ENCODE measurements around the gene GPR146.
A peak's percentile ranks its signal among the peaks of the same experiment; 100 is the strongest.
"Not testable (repeated sequence)": the region's sequence is repeated elsewhere in the genome, so short reads cannot be mapped to it uniquely, and the experiment has no call there.

Gene GPR146

GRCh38 chr7:1025743-1026581 is 18.4 kb upstream of the GPR146 start:
- DNase-seq (ENCODE audit: low spot score) = no peak

- no peak for DNase-seq (ENCODE audit: low spot score)
Measured at GRCh38 chr7:1026721-1027161, 17.6 kb upstream of the GPR146 start.

GRCh38 chr7:1027242-1028043 is 16.9 kb upstream of the GPR146 start:
- DNase-seq (ENCODE audit: low spot score) = no peak

GRCh38 chr7:1028044-1028770 is 16.1 kb upstream of the GPR146 start:
- peak; percentile 94 for DNase-seq (ENCODE audit: low spot score)

GRCh38 chr7:1028775-1029636 is 15.3 kb upstream of the GPR146 start:
- peak; percentile 93 for DNase-seq (ENCODE audit: low spot score)

- DNase-seq (ENCODE audit: low spot score) = no peak
Measured at GRCh38 chr7:1029637-1030443, 14.5 kb upstream of the GPR146 start.

GRCh38 chr7:1030444-1031070 is 13.8 kb upstream of the GPR146 start:
- no peak for DNase-seq (ENCODE audit: low spot score)

GRCh38 chr7:1031716-1032455 is 12.5 kb upstream of the GPR146 start:
- DNase-seq (ENCODE audit: low spot score) = no peak

- no peak for DNase-seq (ENCODE audit: low spot score)
Measured at GRCh38 chr7:1032536-1033181, 11.7 kb upstream of the GPR146 start.

- no peak for DNase-seq (ENCODE audit: low spot score)
Measured at GRCh38 chr7:1033546-1034145, 10.7 kb upstream of the GPR146 start.

GRCh38 chr7:1034769-1035168 is 9.6 kb upstream of the GPR146 start:
- not testable (repeated sequence) for DNase-seq (ENCODE audit: low spot score)

- not testable (repeated sequence) for DNase-seq (ENCODE audit: low spot score)
Measured at GRCh38 chr7:1036164-1036928, 8.0 kb upstream of the GPR146 start.

GRCh38 chr7:1040233-1040632 is 4.1 kb upstream of the GPR146 start:
- not testable (repeated sequence) for DNase-seq (ENCODE audit: low spot score)

GRCh38 chr7:1040790-1041189 is 3.6 kb upstream of the GPR146 start:
- no peak for DNase-seq (ENCODE audit: low spot score)

GRCh38 chr7:1041551-1042491 is 2.5 kb upstream of the GPR146 start:
- DNase-seq (ENCODE audit: low spot score) = no peak

- no peak for DNase-seq (ENCODE audit: low spot score)
Measured at GRCh38 chr7:1042492-1042833, 1.9 kb upstream of the GPR146 start.
